MM.1S (cell line): ENCODE measurements around the gene GBGT1.

Experiments
- DNase-seq: peaks from one replicate; pipeline ENCODE4 v3.0.0-alpha.2; 2015
- H2AFZ ChIP-seq: fragments of 300-600 bp; sonication (generic); 2 replicates; pipeline ENCODE4 v1.6.0; 2016; ENCODE audit warnings: antibody characterized with exemption, low read length
- H3F3A ChIP-seq: fragments of 300-600 bp; sonication (generic); 2 replicates; pipeline ENCODE4 v1.6.1; 2016; ENCODE audit warnings: mild to moderate bottlenecking, antibody characterized with exemption, low read length, moderate library complexity, mixed read lengths; ENCODE audit not compliant: insufficient read depth
- H3K27ac ChIP-seq: fragments of 300-600 bp; sonication (generic); 2 replicates; pipeline ENCODE4 v1.5.1; 2016; ENCODE audit warnings: mild to moderate bottlenecking, low read length
- H3K27me3 ChIP-seq: fragments of 300-600 bp; sonication (generic); replicated peaks from 2 replicates; pipeline ENCODE4 v1.6.0; 2016; ENCODE audit warnings: low read length; ENCODE audit not compliant: insufficient read depth
- H3K36me3 ChIP-seq: fragments of 300-600 bp; sonication (generic); replicated peaks from 2 replicates; pipeline ENCODE4 v1.6.1; 2016; ENCODE audit warnings: mild to moderate bottlenecking, low read length, mixed read lengths; ENCODE audit not compliant: insufficient read depth
- H3K4me1 ChIP-seq: fragments of 300-600 bp; sonication (generic); 2 replicates; pipeline ENCODE4 v1.6.1; 2016; ENCODE audit warnings: low read length, mixed read lengths
- H3K4me2 ChIP-seq: fragments of 300-600 bp; sonication (generic); 2 replicates; pipeline ENCODE4 v1.6.0; 2016; ENCODE audit warnings: low read depth, low read length
- H3K4me3 ChIP-seq: fragments of 300-600 bp; sonication (generic); 2 replicates; pipeline ENCODE4 v1.5.1; 2016; ENCODE audit warnings: low read length, mixed read lengths
- H3K79me2 ChIP-seq: fragments of 300-600 bp; sonication (generic); 2 replicates; pipeline ENCODE4 v1.6.1; 2016; ENCODE audit warnings: mixed run types, low read length, mixed read lengths
- H3K9ac ChIP-seq: fragments of 300-600 bp; sonication (generic); 2 replicates; pipeline ENCODE4 v1.6.1; 2016; ENCODE audit warnings: low read length, mixed read lengths
- H3K9me2 ChIP-seq: fragments of 300-600 bp; sonication (generic); replicated peaks from 2 replicates; pipeline ENCODE4 v1.6.1; 2016; ENCODE audit warnings: mild to moderate bottlenecking, low read length, mixed read lengths; ENCODE audit not compliant: insufficient read depth
- H3K9me3 ChIP-seq: fragments of 300-600 bp; sonication (generic); replicated peaks from 2 replicates; pipeline ENCODE4 v1.6.1; 2016; ENCODE audit warnings: mild to moderate bottlenecking, low read length, mixed read lengths; ENCODE audit not compliant: insufficient read depth
- H4K20me1 ChIP-seq: fragments of 300-600 bp; sonication (generic); 2 replicates; pipeline ENCODE4 v1.6.1; 2016; ENCODE audit warnings: mild to moderate bottlenecking, low read length, moderate library complexity, mixed read lengths; ENCODE audit not compliant: insufficient read depth
- EZH2 ChIP-seq: fragments of 300-600 bp; sonication (generic); optimal IDR thresholded peaks from 2 replicates; pipeline ENCODE3; 2017; ENCODE audit warnings: low read depth, mild to moderate bottlenecking, antibody characterized with exemption, low read length, mixed read lengths
- EZH2phosphoT487 ChIP-seq: fragments of 300-600 bp; sonication (generic); IDR thresholded peaks from 2 replicates; pipeline ENCODE4 v1.6.1; 2018; ENCODE audit warnings: antibody characterized with exemption, low read length
- TF ChIP-seq, protein P1 (sequence below): fragments of 300-600 bp; sonication (generic); IDR thresholded peaks from 2 replicates; pipeline ENCODE4 v1.5.1; 2016; ENCODE audit warnings: antibody characterized with exemption, low read length, mixed read lengths

The GBGT1 gene

DNA sequence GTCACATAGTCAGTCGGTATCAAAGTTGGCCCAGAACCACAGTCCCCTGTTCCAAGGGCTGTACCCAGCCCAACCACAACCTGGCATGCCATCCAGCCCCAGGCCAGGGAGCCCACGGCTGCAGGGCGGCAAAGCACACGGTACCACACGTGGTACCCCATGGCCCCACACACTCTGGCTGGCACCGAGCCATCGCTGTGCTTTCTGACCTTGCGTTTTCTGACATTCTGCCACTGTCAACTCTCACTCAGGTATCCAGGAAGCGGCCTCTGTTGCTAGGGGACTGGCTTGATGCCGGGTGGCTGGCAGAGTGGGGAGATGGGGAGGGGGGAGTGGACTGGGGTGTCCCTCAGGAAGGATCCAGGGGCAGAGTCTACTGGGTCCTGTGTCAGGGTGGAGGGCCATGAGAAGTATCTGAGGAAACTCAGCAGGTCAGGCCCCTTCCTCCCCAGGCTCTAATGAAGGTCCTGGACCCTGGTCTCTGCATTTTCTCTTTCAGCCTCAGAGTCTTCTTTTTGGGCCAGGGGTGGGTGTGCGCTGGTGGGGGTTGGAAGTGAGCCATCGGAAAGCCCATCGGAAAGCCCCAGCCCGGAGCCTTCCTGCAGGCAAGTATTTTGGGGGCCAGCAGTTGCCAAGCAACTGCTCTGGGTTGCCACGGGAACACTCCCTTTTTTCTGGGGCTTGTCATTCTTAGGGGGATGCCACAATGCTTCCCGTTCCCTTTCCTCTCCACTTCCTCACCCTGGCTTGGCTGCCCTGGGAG lies 21.7 kb downstream of the GBGT1 start:
- TF ChIP-seq EZH2 (no peak), EZH2phosphoT487 (no peak)
- TF ChIP-seq, protein P1, sequence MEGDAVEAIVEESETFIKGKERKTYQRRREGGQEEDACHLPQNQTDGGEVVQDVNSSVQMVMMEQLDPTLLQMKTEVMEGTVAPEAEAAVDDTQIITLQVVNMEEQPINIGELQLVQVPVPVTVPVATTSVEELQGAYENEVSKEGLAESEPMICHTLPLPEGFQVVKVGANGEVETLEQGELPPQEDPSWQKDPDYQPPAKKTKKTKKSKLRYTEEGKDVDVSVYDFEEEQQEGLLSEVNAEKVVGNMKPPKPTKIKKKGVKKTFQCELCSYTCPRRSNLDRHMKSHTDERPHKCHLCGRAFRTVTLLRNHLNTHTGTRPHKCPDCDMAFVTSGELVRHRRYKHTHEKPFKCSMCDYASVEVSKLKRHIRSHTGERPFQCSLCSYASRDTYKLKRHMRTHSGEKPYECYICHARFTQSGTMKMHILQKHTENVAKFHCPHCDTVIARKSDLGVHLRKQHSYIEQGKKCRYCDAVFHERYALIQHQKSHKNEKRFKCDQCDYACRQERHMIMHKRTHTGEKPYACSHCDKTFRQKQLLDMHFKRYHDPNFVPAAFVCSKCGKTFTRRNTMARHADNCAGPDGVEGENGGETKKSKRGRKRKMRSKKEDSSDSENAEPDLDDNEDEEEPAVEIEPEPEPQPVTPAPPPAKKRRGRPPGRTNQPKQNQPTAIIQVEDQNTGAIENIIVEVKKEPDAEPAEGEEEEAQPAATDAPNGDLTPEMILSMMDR = no peak
- no peaks in the 10 kb centered on the region for H3K4me1 ChIP-seq
- no peaks in the 10 kb centered on the region for H3K27me3 ChIP-seq
- peaks cover 6% of the 10 kb centered on the region; the same call in 1 of the 2 replicates for H3F3A ChIP-seq
- H3K4me2 ChIP-seq = no peak overlapping the region
- no peaks in the 10 kb centered on the region for H3K9me3 ChIP-seq
- H4K20me1 ChIP-seq = no peaks in the 10 kb centered on the region
- peaks cover 58% of the 10 kb centered on the region for H3K79me2 ChIP-seq
- DNase-seq = no peak
- H3K9ac ChIP-seq = no peak overlapping the region
- no peaks in the 10 kb centered on the region for H3K36me3 ChIP-seq
- H2AFZ ChIP-seq = no peak overlapping the region
- no peak overlapping the region for H3K4me3 ChIP-seq
- no peaks in the 10 kb centered on the region for H3K9me2 ChIP-seq
- no peak overlapping the region for H3K27ac ChIP-seq

DNA sequence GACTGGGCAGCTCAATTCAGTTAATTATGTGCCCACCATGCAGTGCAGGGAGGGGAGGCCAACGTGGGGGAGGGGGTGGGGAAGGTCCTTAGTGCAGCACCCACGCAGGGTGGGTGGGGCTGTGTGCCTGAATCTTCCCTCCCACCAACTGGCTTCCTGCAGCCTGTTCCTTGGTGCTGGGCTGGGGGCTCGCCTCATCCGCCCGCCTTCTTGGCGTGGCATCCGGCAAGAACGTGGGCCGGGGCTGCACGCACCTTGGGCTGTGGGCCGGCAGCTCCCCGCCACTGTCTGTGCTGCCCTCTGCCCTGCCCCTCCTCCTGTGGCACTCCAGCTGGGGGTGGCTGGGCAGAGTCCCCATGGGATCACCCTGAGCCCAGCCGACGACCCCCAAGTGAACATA lies 23.1 kb downstream of the GBGT1 start:
- H3K27me3 ChIP-seq = no peaks in the 10 kb centered on the region
- H3K27ac ChIP-seq = no peak overlapping the region
- no peak for DNase-seq
- no peak overlapping the region for H2AFZ ChIP-seq
- no peak overlapping the region for H3K4me3 ChIP-seq
- TF ChIP-seq EZH2phosphoT487 (no peak), EZH2 (no peak)
- TF ChIP-seq, protein P1 = no peak
- H3K4me2 ChIP-seq = no peak overlapping the region
- no peak overlapping the region for H3K9ac ChIP-seq
- H3K9me3 ChIP-seq = no peaks in the 10 kb centered on the region
- H3K4me1 ChIP-seq = no peaks in the 10 kb centered on the region
- no peaks in the 10 kb centered on the region for H3K9me2 ChIP-seq
- H3K36me3 ChIP-seq = no peaks in the 10 kb centered on the region
- H3K79me2 ChIP-seq = peaks cover 44% of the 10 kb centered on the region
- peaks cover 6% of the 10 kb centered on the region; the same call in 1 of the 2 replicates for H3F3A ChIP-seq
- H4K20me1 ChIP-seq = no peaks in the 10 kb centered on the region

DNA sequence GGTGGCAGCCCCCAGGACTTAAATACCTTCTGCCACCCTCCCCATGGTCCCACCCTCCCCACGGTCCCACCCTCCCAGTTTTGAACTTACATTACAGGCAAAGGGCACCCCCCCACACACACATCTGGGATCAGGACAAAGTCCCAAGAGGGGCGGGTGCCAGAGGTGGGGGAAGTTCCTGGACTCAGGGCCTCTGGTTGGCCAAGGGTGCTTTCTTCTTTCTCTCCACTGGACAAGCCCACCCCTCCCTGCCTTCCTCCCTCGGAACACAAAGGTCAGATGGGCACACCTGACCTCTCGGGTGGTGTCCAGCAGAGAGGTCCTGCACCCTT lies 23.6 kb downstream of the GBGT1 start:
- Histone ChIP-seq H2AFZ (no peak overlapping the region), H3K27ac (no peak overlapping the region), H3K9me2 (no peaks in the 10 kb centered on the region), H3F3A (peaks cover 6% of the 10 kb centered on the region; the same call in 1 of the 2 replicates), H3K9me3 (no peaks in the 10 kb centered on the region), H3K9ac (no peak overlapping the region), H3K79me2 (peaks cover 40% of the 10 kb centered on the region), H3K27me3 (no peaks in the 10 kb centered on the region), H3K4me2 (no peak overlapping the region), H3K4me1 (no peaks in the 10 kb centered on the region), H3K4me3 (no peak overlapping the region), H4K20me1 (no peaks in the 10 kb centered on the region), H3K36me3 (no peaks in the 10 kb centered on the region)
- no peak for DNase-seq
- TF ChIP-seq, protein P1 = no peak
- TF ChIP-seq EZH2phosphoT487 (no peak), EZH2 (no peak)
